Activated T-helper 1 cell treated with anti-CD3 and anti-CD28 coated beads, Interleukin-12 subunit alpha, Interleukin-12 subunit beta, Interleukin-2, Interleukin-4 antibody, amounts not matched to agents 30 ng/mL and 10 ng/mL and 1 ng/mL, durations not matched to agents 14 hours and 24 hours and 36 hours (primary cell): ENCODE measurements around the gene ERC2. TPM values are rescaled to one million over a fixed set of nuclear protein-coding genes. Genes with fewer than 3 reads are reported as not detected.
A peak's percentile ranks its signal among the peaks of the same experiment; 100 is the strongest.

Experiments
- DNase-seq: peaks from one replicate; pipeline ENCODE4 v3.0.0; 2021; ENCODE audit warnings: low spot score
- H3K27ac Mint-ChIP-seq: one replicate; pipeline ENCODE4 v1.8.0; 2021; ENCODE audit warnings: mild to moderate bottlenecking, mixed read lengths
- H3K27me3 Mint-ChIP-seq: one replicate; pipeline ENCODE4 v1.8.0; 2022; ENCODE audit warnings: mild to moderate bottlenecking, moderate library complexity, mixed read lengths; ENCODE audit not compliant: insufficient read depth
- H3K36me3 Mint-ChIP-seq: one replicate; pipeline ENCODE4 v1.8.0; 2021; ENCODE audit warnings: low read depth, mixed read lengths
- H3K4me1 Mint-ChIP-seq: one replicate; pipeline ENCODE4 v1.8.0; 2021; ENCODE audit warnings: low read depth, mixed read lengths
- H3K4me3 Mint-ChIP-seq: one replicate; pipeline ENCODE4 v1.8.0; 2021; ENCODE audit warnings: mild to moderate bottlenecking, moderate library complexity, mixed read lengths
- H3K9me3 Mint-ChIP-seq: one replicate; pipeline ENCODE4 v1.8.0; 2021; ENCODE audit warnings: mixed read lengths
- intact Hi-C: fragments of 100-400 bp; cut with micrococcal nuclease; formaldehyde crosslinking; loops from one replicate; pipeline ENCODE4 v1.15.1; 2024
- total RNA-seq: library from RNA; stranded (reverse); gene quantifications from 2 replicates; pipeline ENCODE4 v1.2.3, GENCODE V29; 2022

ERC2 gene
- total RNA-seq, 1 donor from 2014 or later: not detected

- Mint-ChIP-seq H3K27me3 (no peaks in the 10 kb centered on the region), H3K4me1 (no peaks in the 10 kb centered on the region), H3K4me3 (no peak overlapping the region), H3K9me3 (no peaks in the 10 kb centered on the region), H3K36me3 (no peaks in the 10 kb centered on the region), H3K27ac (no peak overlapping the region)
- no peak for DNase-seq
- intact Hi-C loops: no loop called here
Observed at GRCh38 chr3:55939287-55939686, 529.0 kb downstream of the ERC2 start.

GRCh38 chr3:55937301-55937700 lies 531.0 kb downstream of the ERC2 start:
- no peak for DNase-seq
- Mint-ChIP-seq H3K9me3 (no peaks in the 10 kb centered on the region), H3K36me3 (no peaks in the 10 kb centered on the region), H3K4me3 (no peak overlapping the region), H3K4me1 (no peaks in the 10 kb centered on the region), H3K27ac (peak overlapping the region; percentile 19), H3K27me3 (no peaks in the 10 kb centered on the region)
- intact Hi-C loops: no loop called here

GRCh38 chr3:55936549-55937052 lies 531.7 kb downstream of the ERC2 start:
- intact Hi-C loops: no loop called here

GRCh38 chr3:55935241-55935640 lies 533.0 kb downstream of the ERC2 start:
- Mint-ChIP-seq H3K9me3 (no peaks in the 10 kb centered on the region), H3K27ac (no peak overlapping the region), H3K36me3 (no peaks in the 10 kb centered on the region), H3K4me3 (no peak overlapping the region), H3K27me3 (no peaks in the 10 kb centered on the region), H3K4me1 (no peaks in the 10 kb centered on the region)
- intact Hi-C loops: no loop called here
- no peak for DNase-seq

More at GRCh38 chr3:55936549-55937052, 531.7 kb downstream of the ERC2 start:
- Mint-ChIP-seq H3K27ac (no peak overlapping the region), H3K4me3 (no peak overlapping the region), H3K36me3 (no peaks in the 10 kb centered on the region), H3K4me1 (no peaks in the 10 kb centered on the region), H3K9me3 (no peaks in the 10 kb centered on the region), H3K27me3 (no peaks in the 10 kb centered on the region)
- no peak for DNase-seq

GRCh38 chr3:55934771-55935170 lies 533.5 kb downstream of the ERC2 start:
- no peaks in the 10 kb centered on the region for H3K9me3 Mint-ChIP-seq
- H3K4me1 Mint-ChIP-seq: no peaks in the 10 kb centered on the region
- no peaks in the 10 kb centered on the region for H3K36me3 Mint-ChIP-seq
- no peak for DNase-seq
- H3K27me3 Mint-ChIP-seq: no peaks in the 10 kb centered on the region
- H3K4me3 Mint-ChIP-seq: no peak overlapping the region
- no peak overlapping the region for H3K27ac Mint-ChIP-seq
- intact Hi-C loops: no loop called here

GRCh38 chr3:55929154-55929869 lies 539.0 kb downstream of the ERC2 start:
- H3K4me1 Mint-ChIP-seq: no peaks in the 10 kb centered on the region
- no peak overlapping the region for H3K4me3 Mint-ChIP-seq
- no peak for DNase-seq
- H3K9me3 Mint-ChIP-seq: no peaks in the 10 kb centered on the region
- H3K27me3 Mint-ChIP-seq: no peaks in the 10 kb centered on the region
- H3K27ac Mint-ChIP-seq: no peak overlapping the region
- intact Hi-C loops: no loop called here
- H3K36me3 Mint-ChIP-seq: no peaks in the 10 kb centered on the region

GRCh38 chr3:55923626-55924025 lies 544.6 kb downstream of the ERC2 start:
- H3K9me3 Mint-ChIP-seq: no peaks in the 10 kb centered on the region
- no peak for DNase-seq
- intact Hi-C loops: no loop called here
- no peaks in the 10 kb centered on the region for H3K27me3 Mint-ChIP-seq
- H3K4me1 Mint-ChIP-seq: no peaks in the 10 kb centered on the region
- no peaks in the 10 kb centered on the region for H3K36me3 Mint-ChIP-seq
- H3K4me3 Mint-ChIP-seq: no peak overlapping the region
- no peak overlapping the region for H3K27ac Mint-ChIP-seq

GRCh38 chr3:55923207-55923606 lies 545.1 kb downstream of the ERC2 start:
- no peak overlapping the region for H3K4me3 Mint-ChIP-seq
- no peaks in the 10 kb centered on the region for H3K4me1 Mint-ChIP-seq
- no peaks in the 10 kb centered on the region for H3K27me3 Mint-ChIP-seq
- no peaks in the 10 kb centered on the region for H3K9me3 Mint-ChIP-seq
- H3K36me3 Mint-ChIP-seq: no peaks in the 10 kb centered on the region
- intact Hi-C loops: no loop called here
- H3K27ac Mint-ChIP-seq: no peak overlapping the region
- DNase-seq: no peak

GRCh38 chr3:55912880-55913279 lies 555.4 kb downstream of the ERC2 start:
- H3K4me1 Mint-ChIP-seq: no peaks in the 10 kb centered on the region
- intact Hi-C loops: no loop called here
- no peak for DNase-seq
- H3K9me3 Mint-ChIP-seq: no peaks in the 10 kb centered on the region
- no peak overlapping the region for H3K27ac Mint-ChIP-seq
- H3K36me3 Mint-ChIP-seq: no peaks in the 10 kb centered on the region
- H3K27me3 Mint-ChIP-seq: no peaks in the 10 kb centered on the region
- H3K4me3 Mint-ChIP-seq: no peak overlapping the region

GRCh38 chr3:55911266-55911665 lies 557.0 kb downstream of the ERC2 start:
- Mint-ChIP-seq H3K27me3 (no peaks in the 10 kb centered on the region), H3K36me3 (no peaks in the 10 kb centered on the region), H3K27ac (no peak overlapping the region), H3K4me1 (no peaks in the 10 kb centered on the region), H3K4me3 (no peak overlapping the region), H3K9me3 (no peaks in the 10 kb centered on the region)
- intact Hi-C loops: no loop called here
- no peak for DNase-seq

GRCh38 chr3:55910543-55910942 lies 557.7 kb downstream of the ERC2 start:
- Mint-ChIP-seq H3K27me3 (no peaks in the 10 kb centered on the region), H3K4me1 (no peaks in the 10 kb centered on the region), H3K27ac (no peak overlapping the region), H3K9me3 (no peaks in the 10 kb centered on the region), H3K4me3 (no peak overlapping the region), H3K36me3 (no peaks in the 10 kb centered on the region)
- DNase-seq: no peak
- intact Hi-C loops: no loop called here

GRCh38 chr3:55909373-55909772 lies 558.9 kb downstream of the ERC2 start:
- intact Hi-C loops: no loop called here
- H3K27ac Mint-ChIP-seq: no peak overlapping the region
- no peak for DNase-seq

GRCh38 chr3:55907616-55908015 lies 560.7 kb downstream of the ERC2 start:
- H3K36me3 Mint-ChIP-seq: no peaks in the 10 kb centered on the region
- H3K27me3 Mint-ChIP-seq: no peaks in the 10 kb centered on the region
- DNase-seq: no peak
- no peak overlapping the region for H3K27ac Mint-ChIP-seq
- intact Hi-C loops: no loop called here
- no peaks in the 10 kb centered on the region for H3K9me3 Mint-ChIP-seq
- H3K4me3 Mint-ChIP-seq: no peak overlapping the region
- no peaks in the 10 kb centered on the region for H3K4me1 Mint-ChIP-seq

More at GRCh38 chr3:55909373-55909772, 558.9 kb downstream of the ERC2 start:
- no peaks in the 10 kb centered on the region for H3K36me3 Mint-ChIP-seq
- H3K27me3 Mint-ChIP-seq: no peaks in the 10 kb centered on the region
- H3K9me3 Mint-ChIP-seq: no peaks in the 10 kb centered on the region
- no peak overlapping the region for H3K4me3 Mint-ChIP-seq
- no peaks in the 10 kb centered on the region for H3K4me1 Mint-ChIP-seq

- Mint-ChIP-seq H3K36me3 (no peaks in the 10 kb centered on the region), H3K4me3 (no peak overlapping the region), H3K27ac (no peak overlapping the region), H3K4me1 (no peaks in the 10 kb centered on the region), H3K27me3 (no peaks in the 10 kb centered on the region), H3K9me3 (no peaks in the 10 kb centered on the region)
- intact Hi-C loops: no loop called here
- no peak for DNase-seq
Observed at GRCh38 chr3:55906896-55907295, 561.4 kb downstream of the ERC2 start.
